Ascending aorta (tissue), 2 donors: ENCODE measurements around the gene FBXO22. TPM values are rescaled to one million over a fixed set of nuclear protein-coding genes. Genes with fewer than 3 reads are reported as not detected.
"Not testable (repeated sequence)": the region's sequence is repeated elsewhere in the genome, so short reads cannot be mapped to it uniquely, and the experiment has no call there.

ENCODE experiments used
- DNase-seq, 2 donors: peaks; one replicate each; pipeline ENCODE4 v3.0.0-alpha.2; 2019; ENCODE audit warnings: low spot score in 2 of 2
- H3K27ac ChIP-seq, 2 donors: fragments of 200-600 bp; sonication (generic); one replicate each; pipeline ENCODE4 v1.5.1; 2016 to 2017; ENCODE audit warnings: mild to moderate bottlenecking in 1 of 2
- H3K27me3 ChIP-seq: fragments of 200-600 bp; sonication (generic); one replicate; pipeline ENCODE4 v1.5.1; 2017
- H3K36me3 ChIP-seq, 2 donors: fragments of 200-600 bp; sonication (generic); one replicate each; pipeline ENCODE4 v1.5.1; 2016
- H3K4me1 ChIP-seq, 2 donors: fragments of 200-600 bp; sonication (generic); one replicate each; pipeline ENCODE4 v1.5.1; 2016 to 2017; ENCODE audit warnings: mild to moderate bottlenecking in 1 of 2
- H3K4me3 ChIP-seq, 2 donors: fragments of 200-600 bp; sonication (generic); one replicate each; pipeline ENCODE4 v1.5.1; 2016 to 2017; ENCODE audit warnings: mild to moderate bottlenecking in 1 of 2
- H3K9me3 ChIP-seq, 2 donors: fragments of 200-600 bp; sonication (generic); one replicate each; pipeline ENCODE4 v1.5.1; 2016
- intact Hi-C: fragments of 100-400 bp; cut with DNase I; formaldehyde crosslinking; loops from one replicate; pipeline ENCODE4 v1.15.1; 2023
- total RNA-seq: library from RNA; depleted of rRNA; stranded (reverse); fragments of >200 nt; gene quantifications from one replicate; pipeline ENCODE4 v1.1.0, GENCODE V29; 2016
- TF ChIP-seq, protein P1 (sequence below), 3 experiments: fragments of 200-600 bp in 2 of 3; fragments of 450-650 bp in 1 of 3; sonication (generic) in 2 of 3; IDR thresholded peaks; one replicate each; pipeline ENCODE4 v1.5.1; 2016 to 2019; ENCODE audit warnings: antibody characterized with exemption in 3 of 3, mild to moderate bottlenecking in 1 of 3, moderate library complexity in 1 of 3

The FBXO22 gene
- 2.9 TPM for total RNA-seq

DNA sequence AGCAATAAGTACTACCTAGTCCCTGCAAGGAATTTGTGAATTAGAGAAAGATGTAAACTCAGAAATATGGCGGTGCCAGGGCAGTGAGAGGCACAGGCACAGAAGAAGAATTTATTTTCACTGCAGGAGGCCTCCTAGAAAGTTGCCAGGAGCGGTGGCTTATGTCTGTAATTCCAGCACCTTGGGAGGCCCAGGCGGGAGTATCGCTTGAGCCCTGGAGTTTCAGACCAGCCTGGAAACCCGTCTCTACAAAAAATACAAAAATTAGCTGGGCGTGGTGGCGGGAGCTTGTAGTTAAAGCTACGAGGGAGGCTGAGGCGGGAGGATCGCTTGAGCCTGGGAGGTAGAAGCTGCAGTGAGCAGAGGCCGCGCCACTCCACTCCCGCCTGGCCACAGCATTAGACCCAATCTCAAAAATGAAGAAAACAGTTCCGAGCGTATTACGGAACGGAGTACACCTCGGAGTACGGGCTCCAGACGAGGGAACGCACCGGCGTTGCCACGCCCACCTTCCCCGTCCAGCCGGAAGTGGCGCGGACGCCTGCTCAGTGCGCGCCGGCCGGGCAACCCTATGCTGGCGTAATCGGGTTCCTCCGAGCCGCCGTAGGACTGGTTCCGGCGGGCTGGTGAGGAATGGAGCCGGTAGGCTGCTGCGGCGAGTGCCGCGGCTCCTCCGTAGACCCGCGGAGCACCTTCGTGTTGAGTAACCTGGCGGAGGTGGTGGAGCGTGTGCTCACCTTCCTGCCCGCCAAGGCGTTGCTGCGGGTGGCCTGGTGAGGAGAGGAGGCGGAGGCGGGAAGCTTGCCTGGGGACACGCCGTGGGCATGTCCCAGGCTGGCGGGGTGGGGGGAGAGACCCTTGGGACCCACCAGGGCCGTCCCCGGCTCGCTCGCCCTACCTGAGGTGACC lies at the start of gene FBXO22:
FBXO22 (plus strand) TSS at position 548 of the 909 bp plus-strand sequence; CDS start at position 634, 86 bp downstream.
- no peaks in the 10 kb centered on the region for H3K27me3 ChIP-seq
- no peaks in the 10 kb centered on the region for H3K9me3 ChIP-seq
- TF ChIP-seq, protein P1, sequence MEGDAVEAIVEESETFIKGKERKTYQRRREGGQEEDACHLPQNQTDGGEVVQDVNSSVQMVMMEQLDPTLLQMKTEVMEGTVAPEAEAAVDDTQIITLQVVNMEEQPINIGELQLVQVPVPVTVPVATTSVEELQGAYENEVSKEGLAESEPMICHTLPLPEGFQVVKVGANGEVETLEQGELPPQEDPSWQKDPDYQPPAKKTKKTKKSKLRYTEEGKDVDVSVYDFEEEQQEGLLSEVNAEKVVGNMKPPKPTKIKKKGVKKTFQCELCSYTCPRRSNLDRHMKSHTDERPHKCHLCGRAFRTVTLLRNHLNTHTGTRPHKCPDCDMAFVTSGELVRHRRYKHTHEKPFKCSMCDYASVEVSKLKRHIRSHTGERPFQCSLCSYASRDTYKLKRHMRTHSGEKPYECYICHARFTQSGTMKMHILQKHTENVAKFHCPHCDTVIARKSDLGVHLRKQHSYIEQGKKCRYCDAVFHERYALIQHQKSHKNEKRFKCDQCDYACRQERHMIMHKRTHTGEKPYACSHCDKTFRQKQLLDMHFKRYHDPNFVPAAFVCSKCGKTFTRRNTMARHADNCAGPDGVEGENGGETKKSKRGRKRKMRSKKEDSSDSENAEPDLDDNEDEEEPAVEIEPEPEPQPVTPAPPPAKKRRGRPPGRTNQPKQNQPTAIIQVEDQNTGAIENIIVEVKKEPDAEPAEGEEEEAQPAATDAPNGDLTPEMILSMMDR (IDR thresholded peaks at IDR 0.05): no peak
- intact Hi-C loops: loop anchor here (2.0 kb wide), 1 partner anchor 61 kb away; the partner anchor contains the start of gene UBE2Q2
- peak within 1 kb of the TSS; percentile 53 to 86 for H3K27ac ChIP-seq
- H3K4me1 ChIP-seq: peaks cover 0 to 8% of the 10 kb centered on the region in 2 donors
- peaks cover 3 to 14% of the 10 kb centered on the region in 2 donors for H3K36me3 ChIP-seq
- peak; percentile 70 to 95 for DNase-seq
- peak within 1 kb of the TSS; percentile 85 to 98 for H3K4me3 ChIP-seq

DNA sequence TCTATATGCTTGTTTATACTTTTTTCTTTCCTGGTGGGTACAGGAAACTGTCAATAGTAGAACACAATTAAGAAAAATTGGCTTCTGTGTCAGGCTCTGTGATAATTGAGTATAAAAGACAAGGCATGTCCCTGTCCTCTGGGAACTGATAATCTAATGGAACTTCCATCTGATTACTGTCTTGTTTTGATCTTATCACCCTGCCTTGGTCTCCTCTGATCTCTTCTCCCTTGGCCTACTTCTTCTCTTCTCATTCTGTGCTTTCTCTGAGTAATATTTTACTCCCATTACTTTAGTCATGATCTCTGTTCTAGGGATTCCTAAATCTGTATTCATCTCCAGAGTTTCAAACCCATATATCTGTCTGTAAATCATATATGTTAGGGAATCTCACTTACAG lies 45.8 kb upstream of the FBXO22 start:
- H3K36me3 ChIP-seq: peaks cover 13 to 25% of the 10 kb centered on the region in 2 donors
- no peaks in the 10 kb centered on the region for H3K27me3 ChIP-seq
- H3K4me1 ChIP-seq: no peaks in the 10 kb centered on the region
- no peak overlapping the region for H3K27ac ChIP-seq
- H3K4me3 ChIP-seq: no peak overlapping the region
- DNase-seq: no peak
- intact Hi-C loops: no loop called here
- H3K9me3 ChIP-seq: no peaks in the 10 kb centered on the region
- TF ChIP-seq, protein P1 (IDR thresholded peaks at IDR 0.05): no peak

DNA sequence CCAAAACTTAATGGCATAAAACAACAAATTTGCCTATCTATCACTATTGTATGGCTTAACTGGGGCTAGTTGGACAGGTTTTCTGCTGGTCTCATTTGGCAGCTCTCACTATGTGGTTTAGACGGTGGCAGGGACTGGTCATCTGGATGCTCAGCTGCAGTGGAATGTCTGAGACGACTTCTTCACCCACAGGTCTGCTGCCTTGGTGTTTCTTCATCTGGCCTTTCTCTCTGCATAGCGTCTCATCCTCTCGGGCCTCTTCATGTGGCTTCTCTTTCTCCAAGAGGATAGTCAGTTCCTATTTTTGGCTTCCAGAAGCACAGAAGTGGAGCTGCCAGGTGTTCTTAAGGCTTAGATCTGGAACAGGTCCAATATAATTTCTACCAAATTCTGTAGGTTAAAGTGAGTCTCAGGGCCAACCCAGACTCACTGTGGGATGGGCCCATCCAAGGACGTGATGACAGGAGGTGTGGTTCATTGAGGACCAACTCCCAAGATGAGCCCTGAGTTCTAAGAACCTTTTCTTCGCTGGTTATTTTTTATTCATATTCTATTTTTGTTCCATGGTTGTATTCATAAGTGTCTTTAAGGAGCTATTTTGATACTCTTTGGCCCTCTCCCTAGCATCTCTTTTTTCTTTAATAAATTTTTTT lies 41.8 kb upstream of the FBXO22 start:
- Histone ChIP-seq H3K4me3 (no peak overlapping the region), H3K9me3 (no peaks in the 10 kb centered on the region), H3K27ac (no peak overlapping the region), H3K36me3 (peaks cover 2 to 22% of the 10 kb centered on the region in 2 donors), H3K4me1 (peaks cover 0 to 3% of the 10 kb centered on the region in 2 donors), H3K27me3 (no peaks in the 10 kb centered on the region)
- intact Hi-C loops: no loop called here
- DNase-seq: no peak
- TF ChIP-seq, protein P1 (IDR thresholded peaks at IDR 0.05): no peak

DNA sequence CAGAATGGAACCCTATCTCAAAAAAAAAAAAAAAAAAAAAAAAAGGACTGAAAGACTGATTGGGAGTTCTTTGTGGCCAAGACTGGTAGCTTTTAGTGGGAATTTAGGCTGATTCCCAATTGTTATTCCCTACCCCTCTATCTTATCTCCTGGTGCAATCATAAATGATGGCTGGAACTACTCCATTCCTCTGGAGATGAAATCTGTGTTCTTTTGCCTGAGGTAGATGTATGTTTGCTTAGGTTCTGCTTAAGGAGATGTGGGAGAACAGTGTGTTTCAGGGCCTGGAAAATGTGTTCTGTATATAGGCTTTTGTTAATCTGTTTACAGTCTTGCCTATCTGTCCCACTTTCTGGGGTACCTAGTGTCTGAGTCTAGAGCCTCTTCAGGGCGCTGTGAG lies 40.9 kb upstream of the FBXO22 start:
- no peaks in the 10 kb centered on the region for H3K9me3 ChIP-seq
- no peaks in the 10 kb centered on the region for H3K27me3 ChIP-seq
- H3K4me3 ChIP-seq: no peak overlapping the region
- no peak overlapping the region for H3K27ac ChIP-seq
- TF ChIP-seq, protein P1 (IDR thresholded peaks at IDR 0.05): no peak
- peaks cover 0 to 3% of the 10 kb centered on the region in 2 donors for H3K4me1 ChIP-seq
- DNase-seq: no peak
- peaks cover 2 to 22% of the 10 kb centered on the region in 2 donors for H3K36me3 ChIP-seq
- intact Hi-C loops: no loop called here

DNA sequence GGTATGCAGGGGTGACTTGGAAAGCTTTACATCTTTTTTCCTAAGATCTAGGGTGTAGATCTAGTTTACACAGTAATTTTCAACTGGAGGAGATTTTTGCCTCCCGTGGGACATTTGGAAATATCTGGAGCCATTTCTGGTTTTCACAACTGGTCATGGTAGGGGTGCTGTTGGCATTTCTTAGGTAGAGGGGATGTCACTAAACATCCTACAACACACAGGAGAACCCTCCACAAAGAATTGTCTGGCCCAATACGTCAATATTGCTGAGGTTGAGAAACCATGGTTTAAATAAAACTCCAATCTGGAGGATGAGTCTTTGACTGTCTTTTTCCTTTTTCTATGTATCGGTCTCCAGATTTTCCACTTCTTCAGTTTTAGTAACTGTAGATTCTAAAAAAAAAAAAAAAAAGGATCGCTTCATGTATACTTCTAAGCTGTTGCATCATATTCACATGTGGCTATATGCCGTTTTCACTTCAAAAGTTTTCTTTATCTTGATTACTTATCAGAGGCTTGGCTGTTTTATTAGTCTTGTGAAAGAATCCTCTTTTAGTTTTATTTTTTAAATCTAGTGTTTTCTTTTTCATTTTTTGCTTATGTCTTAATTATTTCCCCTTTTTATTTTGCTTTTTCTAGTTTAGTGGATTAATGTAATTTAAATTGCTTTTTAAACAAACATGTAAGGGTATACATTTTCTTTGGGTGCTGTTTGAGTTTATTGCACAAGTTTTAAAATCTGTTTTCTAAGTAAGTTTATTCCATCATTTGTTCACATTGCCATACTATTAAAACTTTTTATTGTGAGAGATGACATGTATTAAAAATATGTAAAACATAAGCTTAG lies 39.2 kb upstream of the FBXO22 start:
- Histone ChIP-seq H3K4me1 (peaks cover 0 to 3% of the 10 kb centered on the region in 2 donors), H3K4me3 (no peak overlapping the region), H3K27ac (no peak overlapping the region), H3K9me3 (no peaks in the 10 kb centered on the region), H3K27me3 (no peaks in the 10 kb centered on the region), H3K36me3 (peaks cover 2 to 22% of the 10 kb centered on the region in 2 donors)
- TF ChIP-seq, protein P1 (IDR thresholded peaks at IDR 0.05): no peak
- intact Hi-C loops: no loop called here
- DNase-seq: no peak

DNA sequence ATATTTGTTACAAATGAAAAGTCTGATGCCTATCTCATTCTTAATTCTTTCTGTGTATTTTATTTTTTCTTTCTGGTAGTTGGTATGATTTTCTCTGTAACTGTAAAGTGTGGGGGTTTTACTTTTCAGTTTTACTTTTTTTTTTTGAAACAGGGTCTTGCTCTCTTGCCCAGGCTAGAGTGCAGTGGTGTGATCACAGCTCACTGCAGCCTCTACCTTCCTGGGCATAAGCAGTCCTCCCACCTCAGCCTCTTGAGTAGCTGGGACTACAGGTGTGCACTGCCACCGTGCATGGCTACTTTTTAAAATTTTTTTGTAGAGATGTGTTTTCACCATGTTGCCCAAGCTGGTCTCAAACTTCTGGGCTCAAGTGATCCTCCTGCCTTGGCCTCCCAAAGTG lies 37.6 kb upstream of the FBXO22 start:
- intact Hi-C loops, H3K4me1 ChIP-seq, DNase-seq, H3K27ac ChIP-seq, H3K9me3 ChIP-seq, H3K4me3 ChIP-seq, H3K27me3 ChIP-seq: not testable (repeated sequence)
- H3K36me3 ChIP-seq: peaks cover 2 to 29% of the 10 kb centered on the region in 2 donors
